Keratinocyte (primary cell): ENCODE data around the gene C11orf42. TPM values are rescaled to one million over a fixed set of nuclear protein-coding genes. Genes with fewer than 3 reads are reported as not detected.
"Not testable (repeated sequence)": the region's sequence is repeated elsewhere in the genome, so short reads cannot be mapped to it uniquely, and the experiment has no call there.

ENCODE experiments used
- DNase-seq: peaks from one replicate; pipeline ENCODE4 v3.0.0-alpha.2; 2011; ENCODE audit warnings: low read depth, missing footprints, low spot score
- FAIRE-seq: peaks from 2 replicates; lab custom pipeline; 2011; peaks lifted over from hg19 to GRCh38; lab: Jason Lieb, UNC
- H2AFZ ChIP-seq: 2 replicates; pipeline ENCODE4 v1.6.0; 2012; ENCODE audit warnings: low read length, control low read depth, inconsistent platforms; ENCODE audit not compliant: control insufficient read depth
- H3K27ac ChIP-seq: 2 replicates; pipeline ENCODE4 v1.5.1; 2011; ENCODE audit warnings: low read length; ENCODE audit not compliant: control insufficient read depth, insufficient read depth
- H3K27me3 ChIP-seq: 3 replicates; pipeline ENCODE4 v1.6.0; 2011; ENCODE audit warnings: low read length; ENCODE audit not compliant: control insufficient read depth, insufficient read depth; ENCODE audit errors: extremely low read depth
- H3K36me3 ChIP-seq, 2 experiments: 2 replicates in 1 of 2; 3 replicates in 1 of 2; pipeline ENCODE4 v1.5.1; 2011; ENCODE audit warnings: low read length in 2 of 2, mild to moderate bottlenecking in 1 of 2; ENCODE audit not compliant: control insufficient read depth in 2 of 2, insufficient read depth in 2 of 2; ENCODE audit errors: extremely low read depth in 1 of 2
- H3K4me1 ChIP-seq: 3 replicates; pipeline ENCODE4 v1.5.1; 2011; ENCODE audit warnings: low read length; ENCODE audit not compliant: control insufficient read depth, insufficient read depth; ENCODE audit errors: extremely low read depth
- H3K4me2 ChIP-seq: 3 replicates; pipeline ENCODE4 v1.6.0; 2011; ENCODE audit warnings: low read depth, low read length; ENCODE audit not compliant: control insufficient read depth, insufficient read depth; ENCODE audit errors: extremely low read depth
- H3K4me3 ChIP-seq, 3 experiments: fragments of 200-600 bp in 1 of 3; sonication (generic) in 1 of 3; 2 replicates in 2 of 3; 3 replicates in 1 of 3; pipeline ENCODE4 v1.5.1; 2011 to 2016; ENCODE audit warnings: low read length in 3 of 3, mild to moderate bottlenecking in 3 of 3, control low read depth in 2 of 3, inconsistent platforms in 1 of 3, low read depth in 1 of 3, mixed read lengths in 1 of 3, mixed run types in 1 of 3, moderate library complexity in 1 of 3; ENCODE audit not compliant: control insufficient read depth in 2 of 3, insufficient read depth in 2 of 3; ENCODE audit errors: extremely low read depth in 1 of 3
- H3K79me2 ChIP-seq: 2 replicates; pipeline ENCODE4 v1.6.0; 2012; ENCODE audit warnings: low read length; ENCODE audit not compliant: control insufficient read depth, insufficient read depth
- H3K9ac ChIP-seq: 3 replicates; pipeline ENCODE4 v1.6.0; 2011; ENCODE audit warnings: low read length; ENCODE audit not compliant: control insufficient read depth, insufficient read depth; ENCODE audit errors: extremely low read depth
- H3K9me1 ChIP-seq: 3 replicates; pipeline ENCODE4 v1.6.0; 2011; ENCODE audit warnings: low read length; ENCODE audit not compliant: control insufficient read depth, insufficient read depth; ENCODE audit errors: extremely low read depth
- H3K9me3 ChIP-seq: 2 replicates; pipeline ENCODE4 v1.5.1; 2012; ENCODE audit warnings: low read depth, low read length; ENCODE audit not compliant: control insufficient read depth
- H4K20me1 ChIP-seq: 3 replicates; pipeline ENCODE4 v1.6.0; 2011; ENCODE audit warnings: low read length; ENCODE audit not compliant: control insufficient read depth, insufficient read depth; ENCODE audit errors: extremely low read depth
- CTCF ChIP-seq, 3 experiments: IDR thresholded peaks in 1 of 3; conservative IDR thresholded peaks in 1 of 3; optimal IDR thresholded peaks in 1 of 3; 2 replicates in 2 of 3; 3 replicates in 1 of 3; pipeline versions ENCODE3 to v1.5.1; 2011; ENCODE audit warnings: low read length in 3 of 3, mild to moderate bottlenecking in 3 of 3, moderate library complexity in 2 of 3, control low read depth in 1 of 3, inconsistent platforms in 1 of 3; ENCODE audit not compliant: insufficient read depth in 2 of 3; ENCODE audit errors: extremely low read depth in 1 of 3
- EZH2 ChIP-seq: IDR thresholded peaks from one replicate; pipeline ENCODE4 v1.6.1; 2012; ENCODE audit warnings: inconsistent platforms, mild to moderate bottlenecking, low read length, moderate library complexity
- dilution Hi-C: fragments of 300-500 bp; cut with MboI; formaldehyde crosslinking; loops from one replicate; pipeline ENCODE4 v1.7.0; 2020; ENCODE audit warnings: low sequenced_read_pairs; ENCODE audit not compliant: extremely low pct_ligation_motif_present
- polyA plus RNA-seq, 5 experiments: library from polyadenylated mRNA; depleted of rRNA in 3 of 5; stranded (reverse) in 3 of 5; stranded (forward) in 1 of 5; unstranded in 1 of 5; fragments of >200 nt; gene quantifications; 1 replicate in 1 of 5; 2 replicates in 3 of 5; 3 replicates in 1 of 5; pipeline versions ENCODE4 v1.2.1 to v1.2.3, GENCODE V29; 2011 to 2012; ENCODE audit warnings: missing spikeins in 2 of 5, low read depth in 1 of 5, low replicate concordance in 1 of 5

Gene C11orf42
- polyA plus RNA-seq, 1 donor (not counting 4 experiments of a cell fraction or from before 2014, with no cell fraction given) = not detected

GRCh38 chr11:6248248-6248647 lies 42.9 kb downstream of the C11orf42 start:
- no peaks in the 10 kb centered on the region for H3K36me3 ChIP-seq
- no peak overlapping the region for H3K9ac ChIP-seq
- H3K9me3 ChIP-seq = no peaks in the 10 kb centered on the region
- DNase-seq (no peak), FAIRE-seq (no peak)
- no peaks in the 10 kb centered on the region for H3K9me1 ChIP-seq
- no peaks in the 10 kb centered on the region for H4K20me1 ChIP-seq
- H3K4me1 ChIP-seq = peaks cover 22% of the 10 kb centered on the region
- no peaks in the 10 kb centered on the region for H3K27me3 ChIP-seq
- dilution Hi-C loops = no loop called here
- H3K79me2 ChIP-seq = no peaks in the 10 kb centered on the region
- H3K27ac ChIP-seq = no peak overlapping the region
- no peak overlapping the region for H3K4me2 ChIP-seq
- H2AFZ ChIP-seq = no peak overlapping the region
- TF ChIP-seq CTCF (optimal IDR thresholded peaks at IDR 0.05 in 1 of 3, IDR thresholded peaks at IDR 0.05 in 1 of 3, conservative IDR thresholded peaks at IDR 0.05 in 1 of 3; ENCODE audit: extremely low read depth in 1 of 3, insufficient read depth in 2 of 3, low read length in 3 of 3) (no peak), EZH2 (no peak)
- H3K4me3 ChIP-seq = no peak overlapping the region

DNA sequence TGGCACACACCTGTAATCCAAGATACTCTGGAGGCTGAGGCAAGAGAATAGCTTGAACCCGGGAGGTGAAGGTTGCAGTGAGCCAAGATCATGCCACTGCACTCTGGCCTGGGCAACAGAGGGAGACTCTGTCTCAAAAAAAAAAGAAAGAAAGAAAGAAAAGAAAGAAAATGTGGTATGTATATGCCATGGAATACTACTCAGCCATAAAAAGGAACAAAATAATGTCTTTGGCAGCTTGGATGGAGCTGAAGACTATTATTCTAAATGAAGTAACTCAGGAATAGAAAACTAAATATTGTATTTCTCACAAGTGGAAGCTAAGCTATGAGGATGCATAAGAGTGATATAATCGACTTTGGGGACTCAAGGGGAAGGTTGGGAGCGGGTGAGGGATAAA lies 43.5 kb downstream of the C11orf42 start:
- H3K4me2 ChIP-seq, H3K9me3 ChIP-seq, H4K20me1 ChIP-seq, dilution Hi-C loops, H3K27ac ChIP-seq, H3K9ac ChIP-seq, H3K27me3 ChIP-seq, H2AFZ ChIP-seq, H3K4me3 ChIP-seq, H3K9me1 ChIP-seq, H3K36me3 ChIP-seq, H3K79me2 ChIP-seq, FAIRE-seq, DNase-seq: not testable (repeated sequence)
- peaks cover 22% of the 10 kb centered on the region for H3K4me1 ChIP-seq
